ENCODE measurements around the gene RBFOX1.

DNA sequence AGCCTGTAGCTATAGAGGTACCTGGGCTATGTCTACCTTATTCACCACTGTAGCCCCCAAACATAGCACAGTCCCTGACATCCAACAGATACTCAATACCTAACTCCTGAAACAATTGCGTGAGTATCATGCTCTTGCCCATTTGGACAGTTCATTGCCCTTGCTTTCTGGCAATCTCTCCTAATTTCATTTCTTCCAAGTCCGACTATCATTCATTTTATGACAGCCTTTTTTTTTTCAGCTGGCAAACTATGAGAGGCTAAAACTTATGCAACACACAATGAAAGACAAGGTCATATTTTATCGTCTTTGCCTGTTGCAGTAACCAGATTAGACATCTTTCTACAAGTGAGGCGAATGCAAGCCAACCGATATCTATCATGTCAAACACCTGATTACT is 169.2 kb downstream of the RBFOX1 start:
- TF ChIP-seq, protein P1, sequence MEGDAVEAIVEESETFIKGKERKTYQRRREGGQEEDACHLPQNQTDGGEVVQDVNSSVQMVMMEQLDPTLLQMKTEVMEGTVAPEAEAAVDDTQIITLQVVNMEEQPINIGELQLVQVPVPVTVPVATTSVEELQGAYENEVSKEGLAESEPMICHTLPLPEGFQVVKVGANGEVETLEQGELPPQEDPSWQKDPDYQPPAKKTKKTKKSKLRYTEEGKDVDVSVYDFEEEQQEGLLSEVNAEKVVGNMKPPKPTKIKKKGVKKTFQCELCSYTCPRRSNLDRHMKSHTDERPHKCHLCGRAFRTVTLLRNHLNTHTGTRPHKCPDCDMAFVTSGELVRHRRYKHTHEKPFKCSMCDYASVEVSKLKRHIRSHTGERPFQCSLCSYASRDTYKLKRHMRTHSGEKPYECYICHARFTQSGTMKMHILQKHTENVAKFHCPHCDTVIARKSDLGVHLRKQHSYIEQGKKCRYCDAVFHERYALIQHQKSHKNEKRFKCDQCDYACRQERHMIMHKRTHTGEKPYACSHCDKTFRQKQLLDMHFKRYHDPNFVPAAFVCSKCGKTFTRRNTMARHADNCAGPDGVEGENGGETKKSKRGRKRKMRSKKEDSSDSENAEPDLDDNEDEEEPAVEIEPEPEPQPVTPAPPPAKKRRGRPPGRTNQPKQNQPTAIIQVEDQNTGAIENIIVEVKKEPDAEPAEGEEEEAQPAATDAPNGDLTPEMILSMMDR (conservative IDR thresholded peaks at IDR 0.05; ENCODE audit: low read length), result no peak
- no peak for TF ChIP-seq EZH2phosphoT487 (IDR thresholded peaks at IDR 0.05; ENCODE audit: borderline replicate concordance)
